GM21723 (cell line): ENCODE measurements around the gene HSCB.
"Not testable (repeated sequence)": the region's sequence is repeated elsewhere in the genome, so short reads cannot be mapped to it uniquely, and the experiment has no call there.

Experiments used
- ATAC-seq: cut with Tn5 transposase; IDR thresholded peaks from one replicate; pipeline ENCODE4 v1.9.1; 2021; ENCODE audit warnings: mild to moderate bottlenecking, moderate library complexity; ENCODE audit not compliant: unreplicated experiment

Gene HSCB

GRCh38 chr22:28783786-28784671 is 42.2 kb downstream of the HSCB start:
- no peak for ATAC-seq

- no peak for ATAC-seq
These were observed 46.8 kb downstream of the HSCB start for GRCh38 chr22:28788601-28789000.

- ATAC-seq = no peak
These were observed 49.3 kb downstream of the HSCB start for GRCh38 chr22:28791124-28791523.

- ATAC-seq = peak; percentile 50
These were observed 50.1 kb downstream of the HSCB start for GRCh38 chr22:28791841-28792490.

GRCh38 chr22:28792491-28793383 is 50.9 kb downstream of the HSCB start:
- ATAC-seq = peak; percentile 39

- no peak for ATAC-seq
These were observed 52.2 kb downstream of the HSCB start for GRCh38 chr22:28793976-28794584.

GRCh38 chr22:28795071-28795693 is 53.3 kb downstream of the HSCB start:
- no peak for ATAC-seq

GRCh38 chr22:28795932-28796856 is 54.4 kb downstream of the HSCB start:
- no peak for ATAC-seq

GRCh38 chr22:28798810-28799605 is 57.2 kb downstream of the HSCB start:
- ATAC-seq = no peak

GRCh38 chr22:28799606-28800307 is 57.9 kb downstream of the HSCB start:
- peak; percentile 37 for ATAC-seq

- peak; percentile 82 for ATAC-seq
These were observed 58.6 kb downstream of the HSCB start, which contains the start of gene XBP1 for GRCh38 chr22:28800308-28801041. TSS of gene XBP1 (minus strand) at chr22:28800569.

GRCh38 chr22:28801845-28802594 is 60.2 kb downstream of the HSCB start:
- no peak for ATAC-seq

- no peak for ATAC-seq
These were observed 60.8 kb downstream of the HSCB start for GRCh38 chr22:28802595-28803123.

GRCh38 chr22:28805426-28805825 is 63.6 kb downstream of the HSCB start:
- not testable (repeated sequence) for ATAC-seq
